GM18909 (cell line): Measurements from ENCODE around the gene JMJD4.

Source experiments
- ATAC-seq: cut with Tn5 transposase; IDR thresholded peaks from one replicate; pipeline ENCODE4 v1.9.1; 2021; ENCODE audit warnings: mild to moderate bottlenecking; ENCODE audit not compliant: unreplicated experiment, poor library complexity

The JMJD4 gene

GRCh38 chr1:227734856-227735538 is at the start of gene JMJD4, which contains the start of gene SNAP47:
TSS of gene JMJD4 (minus strand) at chr1:227735302. CDS start at chr1:227735273, 29 bp downstream.
TSS of gene SNAP47 (plus strand) at chr1:227735435. CDS start at chr1:227747737, 12,302 bp downstream.
- peak; percentile 95 for ATAC-seq

GRCh38 chr1:227782226-227782625 is 47.1 kb upstream of the JMJD4 start:
- no peak for ATAC-seq

- no peak for ATAC-seq
Measured at GRCh38 chr1:227781314-227781930, 46.3 kb upstream of the JMJD4 start.

GRCh38 chr1:227780101-227781044 is 45.3 kb upstream of the JMJD4 start:
- no peak for ATAC-seq

GRCh38 chr1:227779685-227780084 is 44.6 kb upstream of the JMJD4 start:
- ATAC-seq = no peak

GRCh38 chr1:227779021-227779441 is 43.9 kb upstream of the JMJD4 start:
- no peak for ATAC-seq

- ATAC-seq = no peak
Measured at GRCh38 chr1:227778401-227778947, 43.4 kb upstream of the JMJD4 start.

GRCh38 chr1:227777646-227778045 is 42.5 kb upstream of the JMJD4 start:
- no peak for ATAC-seq

- ATAC-seq = no peak
Measured at GRCh38 chr1:227777156-227777555, 42.1 kb upstream of the JMJD4 start.

- no peak for ATAC-seq
Measured at GRCh38 chr1:227776331-227776771, 41.2 kb upstream of the JMJD4 start.

GRCh38 chr1:227775841-227776240 is 40.7 kb upstream of the JMJD4 start:
- ATAC-seq = no peak

- ATAC-seq = no peak
Measured at GRCh38 chr1:227774821-227775661, 39.9 kb upstream of the JMJD4 start.

- ATAC-seq = no peak
Measured at GRCh38 chr1:227774051-227774731, 39.1 kb upstream of the JMJD4 start.

- ATAC-seq = no peak
Measured at GRCh38 chr1:227773558-227773957, 38.5 kb upstream of the JMJD4 start.

GRCh38 chr1:227771771-227772170 is 36.7 kb upstream of the JMJD4 start:
- ATAC-seq = no peak

GRCh38 chr1:227771326-227771725 is 36.2 kb upstream of the JMJD4 start:
- no peak for ATAC-seq

GRCh38 chr1:227770812-227771211 is 35.7 kb upstream of the JMJD4 start:
- no peak for ATAC-seq

GRCh38 chr1:227769936-227770494 is 34.9 kb upstream of the JMJD4 start:
- ATAC-seq = no peak
